NCI-H2081 treated with DMSO at 0.1 percent for 48 hours (cell line): Measurements from ENCODE around the gene LILRA6.
"Not testable (repeated sequence)": the region's sequence is repeated elsewhere in the genome, so short reads cannot be mapped to it uniquely, and the experiment has no call there.

ENCODE experiments used
- DNase-seq: peaks from one replicate; lab custom pipeline; 2025; lab: John Stamatoyannopoulos, UW

The LILRA6 gene

GRCh38 chr19:54242646-54243045, at the start of gene LILRA6:
TSS of gene LILRA6 (minus strand) at chr19:54242790.
- DNase-seq = not testable (repeated sequence)

- not testable (repeated sequence) for DNase-seq
Measured at GRCh38 chr19:54289160-54289559, 46.6 kb upstream of the LILRA6 start.

- DNase-seq = no peak
Measured at GRCh38 chr19:54287456-54287855, 44.9 kb upstream of the LILRA6 start.

GRCh38 chr19:54286283-54286682, 43.7 kb upstream of the LILRA6 start:
- not testable (repeated sequence) for DNase-seq

GRCh38 chr19:54285427-54286056, 43.0 kb upstream of the LILRA6 start:
- not testable (repeated sequence) for DNase-seq

- no peak for DNase-seq
Measured at GRCh38 chr19:54282686-54283470, 40.3 kb upstream of the LILRA6 start.

- not testable (repeated sequence) for DNase-seq
Measured at GRCh38 chr19:54281729-54282075, 39.1 kb upstream of the LILRA6 start.

GRCh38 chr19:54281007-54281728, 38.6 kb upstream of the LILRA6 start, which contains the start of gene LILRB2:
TSS of gene LILRB2 (minus strand) at chr19:54281110. CDS start at chr19:54280496, 614 bp downstream.
- DNase-seq = no peak

GRCh38 chr19:54280441-54280840, 37.9 kb upstream of the LILRA6 start:
- not testable (repeated sequence) for DNase-seq

- not testable (repeated sequence) for DNase-seq
Measured at GRCh38 chr19:54280025-54280424, 37.4 kb upstream of the LILRA6 start.

- no peak for DNase-seq
Measured at GRCh38 chr19:54279406-54279962, 36.9 kb upstream of the LILRA6 start.

- not testable (repeated sequence) for DNase-seq
Measured at GRCh38 chr19:54278571-54279195, 36.1 kb upstream of the LILRA6 start.

GRCh38 chr19:54278056-54278455, 35.5 kb upstream of the LILRA6 start:
- not testable (repeated sequence) for DNase-seq

GRCh38 chr19:54277111-54277615, 34.6 kb upstream of the LILRA6 start:
- not testable (repeated sequence) for DNase-seq

- no peak for DNase-seq
Measured at GRCh38 chr19:54275951-54276350, 33.4 kb upstream of the LILRA6 start.

GRCh38 chr19:54274516-54274915, 31.9 kb upstream of the LILRA6 start:
- DNase-seq = not testable (repeated sequence)

GRCh38 chr19:54273821-54274220, 31.2 kb upstream of the LILRA6 start:
- no peak for DNase-seq

GRCh38 chr19:54272181-54272580, 29.6 kb upstream of the LILRA6 start:
- DNase-seq = not testable (repeated sequence)

- DNase-seq = not testable (repeated sequence)
Measured at GRCh38 chr19:54271587-54271986, 29.0 kb upstream of the LILRA6 start.

- DNase-seq = no peak
Measured at GRCh38 chr19:54271106-54271505, 28.5 kb upstream of the LILRA6 start.

- DNase-seq = no peak
Measured at GRCh38 chr19:54268936-54269335, 26.3 kb upstream of the LILRA6 start.

GRCh38 chr19:54266133-54266532, 23.5 kb upstream of the LILRA6 start:
- DNase-seq = no peak
